ENCODE data around the gene BCKDHB.
"Not testable (repeated sequence)": the region's sequence is repeated elsewhere in the genome, so short reads cannot be mapped to it uniquely, and the experiment has no call there.

BCKDHB gene

GRCh38 chr6:80226699-80227098 is 120.2 kb downstream of the BCKDHB start:
- no peak for DNase-seq (ENCODE audit: low read depth in 2 of 2)
- H3K4me3 ChIP-seq (replicated peaks in 1 of 2; ENCODE audit: low read depth in 2 of 2, low read length in 2 of 2) = no peak overlapping the region
- TF ChIP-seq CTCF (IDR thresholded peaks at IDR 0.05; ENCODE audit: low read depth, low read length) = no peak

DNA sequence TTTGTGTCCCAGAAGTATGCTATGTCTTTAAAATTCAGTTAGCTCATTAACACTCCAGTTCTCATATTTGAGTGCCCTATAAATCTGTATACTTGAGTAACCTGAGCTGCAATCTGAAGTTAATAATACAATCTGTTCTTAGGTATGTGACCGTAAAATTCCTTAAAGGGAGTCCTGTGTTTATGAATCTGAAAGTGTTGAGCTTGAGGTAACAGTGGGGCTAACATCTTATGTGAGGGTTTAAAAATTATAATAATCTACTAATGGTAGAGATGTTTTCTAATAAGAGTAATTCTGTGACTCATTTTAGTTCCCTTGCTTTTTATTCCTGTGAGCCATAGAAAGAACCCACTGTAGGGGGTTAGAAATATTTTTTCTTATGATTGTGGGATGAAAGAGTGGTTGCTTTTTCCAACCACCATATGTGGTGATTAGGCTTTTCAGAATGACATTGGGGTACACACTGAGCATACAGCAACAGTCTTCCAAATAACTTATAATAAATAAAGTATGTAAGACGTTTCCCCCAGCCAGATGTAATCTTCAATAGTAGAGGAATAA is 121.2 kb downstream of the BCKDHB start:
- TF ChIP-seq CTCF (IDR thresholded peaks at IDR 0.05; ENCODE audit: low read depth, low read length) = no peak
- no peak for DNase-seq (ENCODE audit: low read depth in 2 of 2)
- H3K4me3 ChIP-seq (replicated peaks in 1 of 2; ENCODE audit: low read depth in 2 of 2, low read length in 2 of 2) = no peak overlapping the region

DNA sequence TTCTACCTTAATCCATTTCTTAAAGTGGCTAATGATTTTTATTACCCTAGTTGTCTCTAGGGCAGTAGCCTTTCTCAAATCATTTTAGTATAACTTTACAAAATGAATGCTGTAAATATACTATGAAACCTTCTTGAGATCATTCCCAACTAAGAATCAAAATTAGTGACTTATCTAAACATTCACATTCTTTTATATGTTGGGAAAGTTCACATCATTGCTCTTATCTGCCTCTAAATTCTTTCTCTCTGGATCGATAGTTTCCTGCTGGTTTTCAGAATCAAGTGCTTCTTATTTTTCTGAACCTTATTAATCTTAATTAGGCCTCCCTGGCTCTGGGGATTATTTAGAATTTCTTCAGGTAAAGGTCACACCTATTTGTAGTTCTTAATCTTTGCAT is 126.8 kb downstream of the BCKDHB start:
- TF ChIP-seq CTCF (IDR thresholded peaks at IDR 0.05; ENCODE audit: low read depth, low read length) = no peak
- no peak overlapping the region for H3K4me3 ChIP-seq (replicated peaks in 1 of 2; ENCODE audit: low read depth in 2 of 2, low read length in 2 of 2)
- no peak for DNase-seq (ENCODE audit: low read depth in 2 of 2)

- TF ChIP-seq CTCF (IDR thresholded peaks at IDR 0.05; ENCODE audit: low read depth, low read length) = no peak
- H3K4me3 ChIP-seq (replicated peaks in 1 of 2; ENCODE audit: low read depth in 2 of 2, low read length in 2 of 2) = no peak overlapping the region
- DNase-seq (ENCODE audit: low read depth in 2 of 2) = no peak
Observed at GRCh38 chr6:80233958-80234357, 127.5 kb downstream of the BCKDHB start.

DNA sequence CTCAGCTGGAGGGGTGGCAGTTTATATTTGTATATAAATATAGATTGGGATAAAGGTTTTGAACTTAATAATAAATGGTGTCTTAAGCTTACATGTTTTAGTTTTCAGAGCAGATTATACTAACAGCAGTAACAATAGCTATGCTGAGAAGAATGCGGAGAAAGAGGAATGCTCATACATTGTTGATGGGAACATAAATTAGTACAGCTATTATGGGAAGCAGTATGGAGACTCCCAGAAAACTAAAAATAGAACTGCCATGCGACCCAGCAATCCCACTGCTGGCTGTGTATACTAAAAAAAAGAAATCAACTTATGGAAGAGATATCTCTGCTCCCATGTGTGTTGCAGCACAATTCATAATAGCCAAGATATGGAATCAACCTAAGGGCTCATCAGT is 127.9 kb downstream of the BCKDHB start:
- DNase-seq (ENCODE audit: low read depth in 2 of 2) = no peak
- H3K4me3 ChIP-seq (replicated peaks in 1 of 2; ENCODE audit: low read depth in 2 of 2, low read length in 2 of 2) = no peak overlapping the region
- no peak for TF ChIP-seq CTCF (IDR thresholded peaks at IDR 0.05; ENCODE audit: low read depth, low read length)

DNA sequence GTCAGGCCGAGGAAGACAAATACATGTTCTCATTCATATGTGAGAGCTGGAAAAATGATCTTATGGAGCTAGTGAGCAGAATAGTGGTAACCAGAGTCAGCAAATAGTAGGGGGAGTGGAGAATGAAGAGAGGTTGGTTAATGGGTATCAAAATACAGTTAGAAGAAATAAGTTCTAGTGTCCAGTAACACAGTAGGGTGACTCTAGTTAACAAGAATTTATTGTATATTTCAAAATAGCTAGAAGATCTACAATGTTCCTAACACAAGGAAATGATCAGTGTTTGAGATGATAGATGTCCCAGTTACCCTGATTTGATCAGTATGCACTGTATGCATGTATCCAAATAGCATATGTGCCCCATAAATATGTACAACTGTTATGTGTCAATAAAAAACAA is 128.4 kb downstream of the BCKDHB start:
- no peak overlapping the region for H3K4me3 ChIP-seq (replicated peaks in 1 of 2; ENCODE audit: low read depth in 2 of 2, low read length in 2 of 2)
- DNase-seq (ENCODE audit: low read depth in 2 of 2) = no peak
- no peak for TF ChIP-seq CTCF (IDR thresholded peaks at IDR 0.05; ENCODE audit: low read depth, low read length)

GRCh38 chr6:80235647-80236046 is 129.2 kb downstream of the BCKDHB start:
- no peak overlapping the region for H3K4me3 ChIP-seq (replicated peaks in 1 of 2; ENCODE audit: low read depth in 2 of 2, low read length in 2 of 2)
- no peak for DNase-seq (ENCODE audit: low read depth in 2 of 2)

GRCh38 chr6:80238754-80239153 is 132.3 kb downstream of the BCKDHB start:
- not testable (repeated sequence) for H3K4me3 ChIP-seq (replicated peaks in 1 of 2; ENCODE audit: low read depth in 2 of 2, low read length in 2 of 2); DNase-seq (ENCODE audit: low read depth in 2 of 2)

More at GRCh38 chr6:80235647-80236046, 129.2 kb downstream of the BCKDHB start:
- TF ChIP-seq CTCF (IDR thresholded peaks at IDR 0.05; ENCODE audit: low read depth, low read length) = no peak

Measured in cardiac fibroblast (primary cell).